ENCODE data around the gene GGA1.

GGA1 gene

DNA sequence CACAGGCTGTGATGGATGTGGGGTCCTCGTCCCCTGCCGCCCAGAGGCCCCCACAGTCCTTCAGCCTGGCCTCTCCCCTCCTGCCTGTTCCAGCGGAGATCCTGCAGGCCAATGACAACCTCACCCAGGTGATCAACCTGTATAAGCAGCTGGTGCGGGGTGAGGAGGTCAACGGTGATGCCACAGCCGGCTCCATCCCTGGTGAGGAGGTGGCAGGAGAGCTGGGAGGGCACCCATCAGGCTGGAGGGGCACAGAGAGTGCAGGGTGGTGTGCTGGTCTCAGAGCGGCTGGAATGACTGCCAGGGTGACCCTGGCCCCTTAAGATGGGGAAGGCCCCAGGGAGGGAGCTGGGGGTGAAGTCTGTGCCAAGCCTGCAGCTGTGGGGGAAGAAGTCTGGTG is 16.2 kb downstream of the GGA1 start:
- Histone ChIP-seq H3K27ac (ENCODE audit: low read depth, low read length) (no peak overlapping the region), H3K79me2 (ENCODE audit: control insufficient read depth, insufficient read depth, low read length) (no peaks in the 10 kb centered on the region), H2AK5ac (ENCODE audit: low read length) (no peak overlapping the region), H4K5ac (ENCODE audit: low read length) (no peak overlapping the region), H3K4me1 (ENCODE audit: control insufficient read depth, low read depth, low read length) (peaks cover 1% of the 10 kb centered on the region), H2BK5ac (ENCODE audit: low read length) (no peak overlapping the region), H4K8ac (ENCODE audit: low read depth, low read length) (no peak overlapping the region), H3K79me1 (ENCODE audit: low read length) (no peaks in the 10 kb centered on the region), H2BK120ac (ENCODE audit: low read depth, low read length) (no peak overlapping the region), H3K27me3 (ENCODE audit: insufficient read depth, low read length, poor library complexity) (no peaks in the 10 kb centered on the region), H3K4me2 (ENCODE audit: low read length) (no peak overlapping the region), H3K56ac (ENCODE audit: low read length) (no peak overlapping the region), H3K23ac (ENCODE audit: low read length) (no peak overlapping the region), H3K4ac (ENCODE audit: low read depth, low read length) (no peak overlapping the region), H2BK15ac (replicated peaks; ENCODE audit: low read depth) (no peak overlapping the region), H3K36me3 (ENCODE audit: control insufficient read depth, insufficient read depth, low read length) (no peaks in the 10 kb centered on the region), H3K9ac (ENCODE audit: low read length) (no peak overlapping the region), H3K18ac (ENCODE audit: low read length) (no peak overlapping the region), H3K4me3 (ENCODE audit: low read length) (no peak overlapping the region)
- no CpG with 5 or more reads among the region's 7 CpGs for WGBS (ENCODE audit: extremely low coverage, insufficient coverage, low lambda C conversion rate)
- no peak for DNase-seq

- Histone ChIP-seq H3K56ac (ENCODE audit: low read length) (no peak overlapping the region), H3K27ac (ENCODE audit: low read depth, low read length) (no peak overlapping the region), H2AK5ac (ENCODE audit: low read length) (no peak overlapping the region), H3K27me3 (ENCODE audit: insufficient read depth, low read length, poor library complexity) (no peaks in the 10 kb centered on the region), H3K18ac (ENCODE audit: low read length) (no peak overlapping the region), H4K5ac (ENCODE audit: low read length) (no peak overlapping the region), H3K4me1 (ENCODE audit: control insufficient read depth, low read depth, low read length) (peaks cover 1% of the 10 kb centered on the region), H3K4me3 (ENCODE audit: low read length) (no peak overlapping the region), H3K4me2 (ENCODE audit: low read length) (no peak overlapping the region), H2BK5ac (ENCODE audit: low read length) (no peak overlapping the region), H3K23ac (ENCODE audit: low read length) (no peak overlapping the region), H3K9ac (ENCODE audit: low read length) (no peak overlapping the region), H3K79me2 (ENCODE audit: control insufficient read depth, insufficient read depth, low read length) (no peaks in the 10 kb centered on the region), H3K79me1 (ENCODE audit: low read length) (no peaks in the 10 kb centered on the region), H3K36me3 (ENCODE audit: control insufficient read depth, insufficient read depth, low read length) (no peaks in the 10 kb centered on the region), H3K4ac (ENCODE audit: low read depth, low read length) (no peak overlapping the region), H4K8ac (ENCODE audit: low read depth, low read length) (no peak overlapping the region), H2BK120ac (ENCODE audit: low read depth, low read length) (no peak overlapping the region), H2BK15ac (replicated peaks; ENCODE audit: low read depth) (no peak overlapping the region)
- WGBS (ENCODE audit: extremely low coverage, insufficient coverage, low lambda C conversion rate), result no CpG with 5 or more reads among the region's 14 CpGs
- DNase-seq, result no peak
These were observed 17.1 kb downstream of the GGA1 start for GRCh38 chr22:37625737-37626136.

DNA sequence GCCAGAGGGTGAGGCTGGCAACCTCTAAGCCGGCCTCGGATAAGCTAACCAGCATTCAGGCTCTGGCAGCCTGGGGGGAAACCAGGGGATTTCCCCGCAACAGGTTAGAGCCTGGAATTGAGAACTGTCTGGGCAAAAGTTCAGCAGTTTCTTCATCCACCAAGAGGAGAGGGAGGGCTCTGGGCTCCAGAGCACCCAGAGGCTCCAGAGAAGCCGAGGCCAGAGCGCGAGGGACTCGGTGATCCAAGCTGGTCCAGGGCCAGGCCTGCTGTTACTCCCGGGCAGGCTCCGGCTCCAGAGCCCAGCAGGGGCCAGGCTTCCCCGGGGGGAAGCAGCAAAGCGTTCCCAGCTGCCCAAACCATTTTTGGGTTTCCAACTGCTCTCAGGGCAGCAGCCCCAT is 17.5 kb downstream of the GGA1 start:
- no peak overlapping the region for H3K4me2 ChIP-seq (ENCODE audit: low read length)
- no peaks in the 10 kb centered on the region for H3K36me3 ChIP-seq (ENCODE audit: control insufficient read depth, insufficient read depth, low read length)
- no peak for DNase-seq
- H3K18ac ChIP-seq (ENCODE audit: low read length), result no peak overlapping the region
- no peak overlapping the region for H3K23ac ChIP-seq (ENCODE audit: low read length)
- no peak overlapping the region for H2BK15ac ChIP-seq (replicated peaks; ENCODE audit: low read depth)
- H2BK5ac ChIP-seq (ENCODE audit: low read length), result no peak overlapping the region
- H3K56ac ChIP-seq (ENCODE audit: low read length), result no peak overlapping the region
- no peak overlapping the region for H3K9ac ChIP-seq (ENCODE audit: low read length)
- H4K5ac ChIP-seq (ENCODE audit: low read length), result no peak overlapping the region
- no peak overlapping the region for H3K27ac ChIP-seq (ENCODE audit: low read depth, low read length)
- H3K79me1 ChIP-seq (ENCODE audit: low read length), result no peaks in the 10 kb centered on the region
- H2BK120ac ChIP-seq (ENCODE audit: low read depth, low read length), result no peak overlapping the region
- H3K4me3 ChIP-seq (ENCODE audit: low read length), result no peak overlapping the region
- no peaks in the 10 kb centered on the region for H3K27me3 ChIP-seq (ENCODE audit: insufficient read depth, low read length, poor library complexity)
- H2AK5ac ChIP-seq (ENCODE audit: low read length), result no peak overlapping the region
- no peaks in the 10 kb centered on the region for H3K79me2 ChIP-seq (ENCODE audit: control insufficient read depth, insufficient read depth, low read length)
- WGBS (ENCODE audit: extremely low coverage, insufficient coverage, low lambda C conversion rate), result no CpG with 5 or more reads among the region's 11 CpGs
- H3K4ac ChIP-seq (ENCODE audit: low read depth, low read length), result no peak overlapping the region
- peaks cover 1% of the 10 kb centered on the region for H3K4me1 ChIP-seq (ENCODE audit: control insufficient read depth, low read depth, low read length)
- no peak overlapping the region for H4K8ac ChIP-seq (ENCODE audit: low read depth, low read length)

DNA sequence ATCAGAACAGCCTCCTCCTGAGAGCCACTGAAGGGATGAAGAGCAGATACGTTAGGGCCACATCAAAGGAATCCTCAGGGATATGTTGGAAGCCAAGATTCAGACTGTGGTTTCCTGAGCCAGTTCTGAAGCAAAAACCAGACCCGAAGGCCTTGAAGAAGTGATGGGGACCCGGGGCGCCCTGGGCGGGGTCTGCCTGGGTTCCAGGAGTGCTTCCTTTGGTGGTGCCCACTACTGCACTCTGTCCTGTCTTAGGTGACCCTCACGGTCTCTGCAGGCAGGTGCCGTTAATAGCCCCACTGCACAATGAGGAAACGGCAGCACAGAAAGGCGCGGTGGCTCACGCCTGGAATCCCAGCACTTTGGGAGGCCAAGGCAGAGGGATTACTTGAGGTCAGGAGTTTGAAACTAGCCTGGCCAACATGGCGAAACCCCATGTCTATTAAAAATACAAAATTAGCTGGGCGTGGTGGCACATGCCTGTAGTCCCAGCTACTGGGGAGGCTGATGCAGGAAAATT is 18.0 kb downstream of the GGA1 start:
- Histone ChIP-seq H3K4me1 (ENCODE audit: control insufficient read depth, low read depth, low read length) (peaks cover 1% of the 10 kb centered on the region), H3K9ac (ENCODE audit: low read length) (no peak overlapping the region), H3K79me1 (ENCODE audit: low read length) (no peaks in the 10 kb centered on the region), H3K56ac (ENCODE audit: low read length) (no peak overlapping the region), H4K8ac (ENCODE audit: low read depth, low read length) (no peak overlapping the region), H3K79me2 (ENCODE audit: control insufficient read depth, insufficient read depth, low read length) (no peaks in the 10 kb centered on the region), H3K27me3 (ENCODE audit: insufficient read depth, low read length, poor library complexity) (no peaks in the 10 kb centered on the region), H3K36me3 (ENCODE audit: control insufficient read depth, insufficient read depth, low read length) (no peaks in the 10 kb centered on the region), H3K4ac (ENCODE audit: low read depth, low read length) (no peak overlapping the region), H2BK120ac (ENCODE audit: low read depth, low read length) (no peak overlapping the region), H2BK5ac (ENCODE audit: low read length) (no peak overlapping the region), H2BK15ac (replicated peaks; ENCODE audit: low read depth) (no peak overlapping the region), H4K5ac (ENCODE audit: low read length) (no peak overlapping the region), H3K4me3 (ENCODE audit: low read length) (no peak overlapping the region), H3K27ac (ENCODE audit: low read depth, low read length) (no peak overlapping the region), H3K4me2 (ENCODE audit: low read length) (no peak overlapping the region), H3K18ac (ENCODE audit: low read length) (no peak overlapping the region), H3K23ac (ENCODE audit: low read length) (no peak overlapping the region), H2AK5ac (ENCODE audit: low read length) (no peak overlapping the region)
- no CpG with 5 or more reads among the region's 13 CpGs for WGBS (ENCODE audit: extremely low coverage, insufficient coverage, low lambda C conversion rate)
- DNase-seq, result no peak

- Histone ChIP-seq H2BK5ac (ENCODE audit: low read length) (no peak overlapping the region), H3K18ac (ENCODE audit: low read length) (no peak overlapping the region), H2AK5ac (ENCODE audit: low read length) (no peak overlapping the region), H3K27ac (ENCODE audit: low read depth, low read length) (no peak overlapping the region), H3K4me2 (ENCODE audit: low read length) (no peak overlapping the region), H2BK15ac (replicated peaks; ENCODE audit: low read depth) (no peak overlapping the region), H4K8ac (ENCODE audit: low read depth, low read length) (no peak overlapping the region), H3K23ac (ENCODE audit: low read length) (no peak overlapping the region), H3K9ac (ENCODE audit: low read length) (no peak overlapping the region), H3K56ac (ENCODE audit: low read length) (no peak overlapping the region), H2BK120ac (ENCODE audit: low read depth, low read length) (no peak overlapping the region), H3K4me1 (ENCODE audit: control insufficient read depth, low read depth, low read length) (peaks cover 1% of the 10 kb centered on the region), H3K36me3 (ENCODE audit: control insufficient read depth, insufficient read depth, low read length) (no peaks in the 10 kb centered on the region), H3K4ac (ENCODE audit: low read depth, low read length) (no peak overlapping the region), H4K5ac (ENCODE audit: low read length) (no peak overlapping the region), H3K79me2 (ENCODE audit: control insufficient read depth, insufficient read depth, low read length) (no peaks in the 10 kb centered on the region), H3K27me3 (ENCODE audit: insufficient read depth, low read length, poor library complexity) (no peaks in the 10 kb centered on the region), H3K4me3 (ENCODE audit: low read length) (no peak overlapping the region), H3K79me1 (ENCODE audit: low read length) (no peaks in the 10 kb centered on the region)
- DNase-seq, result no peak
- no CpG with 5 or more reads among the region's 7 CpGs for WGBS (ENCODE audit: extremely low coverage, insufficient coverage, low lambda C conversion rate)
These were observed 18.5 kb downstream of the GGA1 start for GRCh38 chr22:37627121-37627520.

DNA sequence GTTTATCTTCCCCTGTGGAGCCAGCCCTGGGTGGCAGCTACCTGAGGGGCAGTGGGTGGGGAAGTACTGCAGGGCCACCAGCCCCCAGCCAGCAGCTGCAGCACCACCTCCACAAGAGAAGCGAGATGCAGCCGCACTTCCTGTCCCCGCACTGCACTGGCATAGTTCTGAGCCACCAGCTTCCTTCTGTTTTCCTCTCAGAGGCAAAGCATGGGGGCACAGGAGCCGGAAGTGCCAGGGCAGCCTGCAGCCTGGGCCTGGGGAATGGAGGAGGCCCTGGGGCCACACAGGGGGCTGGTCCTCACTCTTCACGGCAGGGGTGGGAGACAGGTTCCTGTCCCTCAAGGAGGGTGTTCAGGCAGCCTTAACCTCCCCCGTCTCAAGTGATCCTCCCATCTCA is 18.9 kb downstream of the GGA1 start:
- Histone ChIP-seq H2BK120ac (ENCODE audit: low read depth, low read length) (no peak overlapping the region), H4K8ac (ENCODE audit: low read depth, low read length) (no peak overlapping the region), H3K4ac (ENCODE audit: low read depth, low read length) (no peak overlapping the region), H4K5ac (ENCODE audit: low read length) (no peak overlapping the region), H2BK15ac (replicated peaks; ENCODE audit: low read depth) (no peak overlapping the region), H3K4me3 (ENCODE audit: low read length) (no peak overlapping the region), H3K56ac (ENCODE audit: low read length) (no peak overlapping the region), H3K27ac (ENCODE audit: low read depth, low read length) (no peak overlapping the region), H3K4me2 (ENCODE audit: low read length) (no peak overlapping the region), H3K18ac (ENCODE audit: low read length) (no peak overlapping the region), H2AK5ac (ENCODE audit: low read length) (no peak overlapping the region), H3K27me3 (ENCODE audit: insufficient read depth, low read length, poor library complexity) (no peaks in the 10 kb centered on the region), H3K4me1 (ENCODE audit: control insufficient read depth, low read depth, low read length) (peaks cover 1% of the 10 kb centered on the region), H2BK5ac (ENCODE audit: low read length) (no peak overlapping the region), H3K23ac (ENCODE audit: low read length) (no peak overlapping the region), H3K36me3 (ENCODE audit: control insufficient read depth, insufficient read depth, low read length) (no peaks in the 10 kb centered on the region), H3K79me1 (ENCODE audit: low read length) (no peaks in the 10 kb centered on the region), H3K79me2 (ENCODE audit: control insufficient read depth, insufficient read depth, low read length) (no peaks in the 10 kb centered on the region), H3K9ac (ENCODE audit: low read length) (no peak overlapping the region)
- DNase-seq, result no peak
- WGBS (ENCODE audit: extremely low coverage, insufficient coverage, low lambda C conversion rate), result no CpG with 5 or more reads among the region's 6 CpGs

All from mesendoderm (in vitro differentiated cells).